ENCODE measurements around the gene TMA7B.

- TF ChIP-seq EZH2 (IDR thresholded peaks at IDR 0.05; ENCODE audit: insufficient read depth, poor library complexity, severe bottlenecking) (no peak), EZH2phosphoT487 (IDR thresholded peaks at IDR 0.05; ENCODE audit: insufficient read depth, low read depth) (no peak)
These were observed 43.0 kb upstream of the TMA7B start for GRCh38 chr22:39917197-39917643.
